DOHH2 (cell line): ENCODE results near the gene RNF213.

Source experiments
- H3F3A ChIP-seq: fragments of 200-600 bp; sonication (generic), shearing (Covaris generic); 2 replicates; pipeline ENCODE4 v1.6.0; 2016; ENCODE audit warnings: antibody characterized with exemption, mild to moderate bottlenecking; ENCODE audit not compliant: control insufficient read depth, insufficient read depth
- H3K27ac ChIP-seq: fragments of 200-600 bp; sonication (generic); 2 replicates; pipeline ENCODE4 v1.5.1; 2014; ENCODE audit warnings: low read depth, mild to moderate bottlenecking, low read length, moderate library complexity
- H3K27me3 ChIP-seq: fragments of 200-600 bp; sonication (generic); 2 replicates; pipeline ENCODE4 v1.6.1; 2014; ENCODE audit warnings: mild to moderate bottlenecking, low read length, mixed read lengths; ENCODE audit not compliant: control insufficient read depth
- H3K36me3 ChIP-seq: fragments of 200-600 bp; sonication (generic); 2 replicates; pipeline ENCODE4 v1.6.1; 2014; ENCODE audit warnings: mild to moderate bottlenecking, low read length, moderate library complexity, mixed read lengths; ENCODE audit not compliant: control insufficient read depth
- H3K4me1 ChIP-seq: fragments of 200-600 bp; sonication (generic); 2 replicates; pipeline ENCODE4 v1.6.1; 2014; ENCODE audit warnings: mild to moderate bottlenecking, low read length, mixed read lengths; ENCODE audit not compliant: control insufficient read depth
- H3K4me2 ChIP-seq: fragments of 200-600 bp; sonication (generic); 2 replicates; pipeline ENCODE4 v1.6.0; 2014; ENCODE audit warnings: mild to moderate bottlenecking, low read length, moderate library complexity
- H3K4me3 ChIP-seq: fragments of 200-600 bp; sonication (generic); 2 replicates; pipeline ENCODE4 v1.5.1; 2014; ENCODE audit warnings: mild to moderate bottlenecking, low read length, mixed read lengths
- H3K79me2 ChIP-seq: fragments of 200-600 bp; sonication (generic); 2 replicates; pipeline ENCODE4 v1.6.1; 2014; ENCODE audit warnings: mild to moderate bottlenecking, low read length, mixed read lengths; ENCODE audit not compliant: control insufficient read depth
- H3K9me2 ChIP-seq: fragments of 200-600 bp; sonication (generic); replicated peaks from 2 replicates; pipeline ENCODE4 v1.6.1; 2014; ENCODE audit warnings: mild to moderate bottlenecking, low read length, mixed read lengths; ENCODE audit not compliant: control insufficient read depth
- H3K9me3 ChIP-seq: fragments of 200-600 bp; sonication (generic); 2 replicates; pipeline ENCODE4 v1.6.1; 2014; ENCODE audit warnings: antibody characterized with exemption, low read length, mixed read lengths; ENCODE audit not compliant: control insufficient read depth, insufficient read depth
- H4K20me1 ChIP-seq: fragments of 200-600 bp; sonication (generic); 2 replicates; pipeline ENCODE4 v1.6.0; 2014; ENCODE audit warnings: low read depth, mild to moderate bottlenecking, antibody characterized with exemption, low read length, moderate library complexity; ENCODE audit not compliant: control insufficient read depth, insufficient read depth
- CTCF ChIP-seq: fragments of 200-600 bp; sonication (generic); IDR thresholded peaks from one replicate; pipeline ENCODE4 v1.5.1; 2014; ENCODE audit warnings: antibody characterized with exemption, mild to moderate bottlenecking, low read depth, low read length; ENCODE audit not compliant: poor library complexity, severe bottlenecking
- EZH2phosphoT487 ChIP-seq: fragments of 200-600 bp; sonication (generic); IDR thresholded peaks from 2 replicates; pipeline ENCODE4 v1.6.1; 2017; ENCODE audit warnings: borderline replicate concordance, mild to moderate bottlenecking, antibody characterized with exemption, low read length, moderate library complexity, mixed read lengths

RNF213 gene

GRCh38 chr17:80365983-80366382, 105.3 kb downstream of the RNF213 start:
- no peaks in the 10 kb centered on the region for H3K9me3 ChIP-seq
- H3K79me2 ChIP-seq = no peaks in the 10 kb centered on the region
- H3K27me3 ChIP-seq = no peaks in the 10 kb centered on the region
- H3K27ac ChIP-seq = no peak overlapping the region
- H3K4me2 ChIP-seq = no peak overlapping the region
- H3K9me2 ChIP-seq = no peaks in the 10 kb centered on the region
- H3K36me3 ChIP-seq = no peaks in the 10 kb centered on the region
- no peak for TF ChIP-seq CTCF
- no peak for TF ChIP-seq EZH2phosphoT487
- no peaks in the 10 kb centered on the region; the same call in 1 of the 2 replicates for H4K20me1 ChIP-seq
- no peak overlapping the region for H3K4me3 ChIP-seq
- no peaks in the 10 kb centered on the region for H3F3A ChIP-seq
- H3K4me1 ChIP-seq = no peaks in the 10 kb centered on the region

- H3K9me3 ChIP-seq = no peaks in the 10 kb centered on the region
- H3K4me3 ChIP-seq = no peak overlapping the region
- H3K36me3 ChIP-seq = no peaks in the 10 kb centered on the region
- H3F3A ChIP-seq = no peaks in the 10 kb centered on the region
- no peak for TF ChIP-seq EZH2phosphoT487
- TF ChIP-seq CTCF = no peak
- no peaks in the 10 kb centered on the region for H3K4me1 ChIP-seq
- no peaks in the 10 kb centered on the region for H3K79me2 ChIP-seq
- H3K9me2 ChIP-seq = no peaks in the 10 kb centered on the region
- no peaks in the 10 kb centered on the region for H3K27me3 ChIP-seq
- H3K4me2 ChIP-seq = no peak overlapping the region
- no peak overlapping the region for H3K27ac ChIP-seq
- no peaks in the 10 kb centered on the region; the same call in 1 of the 2 replicates for H4K20me1 ChIP-seq
Observed at GRCh38 chr17:80367503-80367902, 106.9 kb downstream of the RNF213 start.

GRCh38 chr17:80371196-80371595, 110.5 kb downstream of the RNF213 start:
- H3K4me3 ChIP-seq = no peak overlapping the region

More at GRCh38 chr17:80371196-80371595, 110.5 kb downstream of the RNF213 start:
- Histone ChIP-seq H3K27ac (no peak overlapping the region), H4K20me1 (no peaks in the 10 kb centered on the region; the same call in 1 of the 2 replicates), H3K27me3 (no peaks in the 10 kb centered on the region), H3K4me2 (no peak overlapping the region), H3K4me1 (no peaks in the 10 kb centered on the region), H3K9me3 (no peaks in the 10 kb centered on the region), H3K36me3 (no peaks in the 10 kb centered on the region), H3F3A (no peaks in the 10 kb centered on the region), H3K79me2 (no peaks in the 10 kb centered on the region), H3K9me2 (no peaks in the 10 kb centered on the region)
- TF ChIP-seq CTCF = no peak
- TF ChIP-seq EZH2phosphoT487 = no peak
